ENCODE results near the gene PIK3R5. TPM values are rescaled to one million over a fixed set of nuclear protein-coding genes. Genes with fewer than 3 reads are reported as not detected.

Gene PIK3R5
- total RNA-seq, 1 donor from 2014 or later = 0.30 TPM

- no peaks in the 10 kb centered on the region for H3K36me3 Mint-ChIP-seq (ENCODE audit: low read depth, unreplicated experiment)
- no peak for DNase-seq (ENCODE audit: low read depth)
- Histone ChIP-seq H3K4me1 (ENCODE audit: insufficient read depth, low read length) (no peaks in the 10 kb centered on the region), H3K9me3 (ENCODE audit: insufficient read depth, low read depth, low read length) (no peaks in the 10 kb centered on the region), H3K27me3 (ENCODE audit: insufficient read depth, low read length) (peaks cover 24% of the 10 kb centered on the region), H3K36me3 (ENCODE audit: insufficient read depth, low read length) (no peaks in the 10 kb centered on the region), H3K27ac (ENCODE audit: low read depth, low read length) (no peak overlapping the region), H2AFZ (ENCODE audit: low read depth, low read length) (no peak overlapping the region), H3K4me3 (ENCODE audit: insufficient read depth, low read depth, low read length) (no peak overlapping the region), H3K9ac (ENCODE audit: low read length) (no peak overlapping the region), H4K20me1 (ENCODE audit: insufficient read depth, low read length) (no peaks in the 10 kb centered on the region), H3K4me2 (ENCODE audit: low read length) (no peak overlapping the region), H3K79me2 (ENCODE audit: insufficient read depth, low read length) (no peaks in the 10 kb centered on the region)
- no peak for FAIRE-seq
- no peaks in the 10 kb centered on the region for H3K4me1 Mint-ChIP-seq (ENCODE audit: low read depth, unreplicated experiment)
- H3K9me3 Mint-ChIP-seq (ENCODE audit: unreplicated experiment) = peaks cover 4% of the 10 kb centered on the region
- TF ChIP-seq, protein P1, sequence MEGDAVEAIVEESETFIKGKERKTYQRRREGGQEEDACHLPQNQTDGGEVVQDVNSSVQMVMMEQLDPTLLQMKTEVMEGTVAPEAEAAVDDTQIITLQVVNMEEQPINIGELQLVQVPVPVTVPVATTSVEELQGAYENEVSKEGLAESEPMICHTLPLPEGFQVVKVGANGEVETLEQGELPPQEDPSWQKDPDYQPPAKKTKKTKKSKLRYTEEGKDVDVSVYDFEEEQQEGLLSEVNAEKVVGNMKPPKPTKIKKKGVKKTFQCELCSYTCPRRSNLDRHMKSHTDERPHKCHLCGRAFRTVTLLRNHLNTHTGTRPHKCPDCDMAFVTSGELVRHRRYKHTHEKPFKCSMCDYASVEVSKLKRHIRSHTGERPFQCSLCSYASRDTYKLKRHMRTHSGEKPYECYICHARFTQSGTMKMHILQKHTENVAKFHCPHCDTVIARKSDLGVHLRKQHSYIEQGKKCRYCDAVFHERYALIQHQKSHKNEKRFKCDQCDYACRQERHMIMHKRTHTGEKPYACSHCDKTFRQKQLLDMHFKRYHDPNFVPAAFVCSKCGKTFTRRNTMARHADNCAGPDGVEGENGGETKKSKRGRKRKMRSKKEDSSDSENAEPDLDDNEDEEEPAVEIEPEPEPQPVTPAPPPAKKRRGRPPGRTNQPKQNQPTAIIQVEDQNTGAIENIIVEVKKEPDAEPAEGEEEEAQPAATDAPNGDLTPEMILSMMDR (IDR thresholded peaks at IDR 0.05; ENCODE audit: insufficient read depth, low read depth, low read length) = no peak
- no peak for TF ChIP-seq EZH2 (IDR thresholded peaks at IDR 0.05; ENCODE audit: insufficient read depth, low read length)
- H3K27ac Mint-ChIP-seq (ENCODE audit: unreplicated experiment) = no peak overlapping the region
- peaks cover 44% of the 10 kb centered on the region for H3K27me3 Mint-ChIP-seq (ENCODE audit: low read depth, unreplicated experiment)
- no peak overlapping the region for H3K4me3 Mint-ChIP-seq (ENCODE audit: unreplicated experiment)
These were observed 97.4 kb downstream of the PIK3R5 start for GRCh38 chr17:8868092-8868491.

DNA sequence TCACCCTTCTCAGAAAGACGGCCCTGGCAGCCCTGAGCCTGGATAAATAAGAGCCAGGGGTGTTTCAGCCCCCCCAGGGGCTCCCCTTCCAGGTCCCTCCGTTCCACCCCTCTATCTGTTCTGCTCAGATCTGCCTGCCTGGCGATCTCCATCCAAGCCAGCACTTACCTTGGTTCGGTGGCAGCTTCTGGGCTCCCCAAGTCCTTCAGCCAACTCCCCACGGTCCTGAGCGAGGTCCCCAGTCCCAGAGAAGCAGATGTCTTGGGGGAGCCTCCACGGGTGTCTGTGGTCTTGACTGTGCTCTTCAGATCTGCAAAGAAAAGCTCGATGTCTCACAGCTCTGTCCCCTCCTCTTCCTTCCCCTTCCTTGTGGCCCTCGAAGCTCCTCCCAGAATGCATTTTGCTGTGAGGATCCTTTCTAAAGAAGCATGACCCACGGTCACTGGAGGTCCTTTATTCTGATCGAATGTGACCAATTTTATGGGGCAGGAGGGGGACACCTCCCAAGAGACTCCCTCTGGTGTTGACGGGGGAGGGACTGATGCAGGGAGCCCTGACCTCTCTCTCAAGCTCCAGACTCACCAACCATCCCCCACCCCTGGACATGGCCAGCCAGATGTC lies 98.0 kb downstream of the PIK3R5 start, which contains the start of gene PIK3R6:
PIK3R6 (minus strand) TSS at position 314 of the 621 bp plus-strand sequence. CDS start 17,880 bp downstream, outside the sequence.
- no peaks in the 10 kb centered on the region for H3K4me1 Mint-ChIP-seq (ENCODE audit: low read depth, unreplicated experiment)

More for the DNA sequence above, 98.0 kb downstream of the PIK3R5 start, which contains the start of gene PIK3R6:
- DNase-seq (ENCODE audit: low read depth) (no peak), FAIRE-seq (no peak)
- no peak within 1 kb of the TSS for H3K4me3 Mint-ChIP-seq (ENCODE audit: unreplicated experiment)
- H3K36me3 ChIP-seq (ENCODE audit: insufficient read depth, low read length) = no peaks in the 10 kb centered on the region
- no peak for TF ChIP-seq EZH2 (IDR thresholded peaks at IDR 0.05; ENCODE audit: insufficient read depth, low read length)
- TF ChIP-seq, protein P1 (IDR thresholded peaks at IDR 0.05; ENCODE audit: insufficient read depth, low read depth, low read length) = no peak
- no peak within 1 kb of the TSS for H3K4me2 ChIP-seq (ENCODE audit: low read length)
- H3K79me2 ChIP-seq (ENCODE audit: insufficient read depth, low read length) = no peaks in the 10 kb centered on the region
- peaks cover 24% of the 10 kb centered on the region for H3K27me3 ChIP-seq (ENCODE audit: insufficient read depth, low read length)
- peaks cover 44% of the 10 kb centered on the region for H3K27me3 Mint-ChIP-seq (ENCODE audit: low read depth, unreplicated experiment)
- H3K4me1 ChIP-seq (ENCODE audit: insufficient read depth, low read length) = no peaks in the 10 kb centered on the region
- H4K20me1 ChIP-seq (ENCODE audit: insufficient read depth, low read length) = no peaks in the 10 kb centered on the region
- peaks cover 4% of the 10 kb centered on the region for H3K9me3 Mint-ChIP-seq (ENCODE audit: unreplicated experiment)
- H3K4me3 ChIP-seq (ENCODE audit: insufficient read depth, low read depth, low read length) = no peak within 1 kb of the TSS
- H3K9ac ChIP-seq (ENCODE audit: low read length) = no peak within 1 kb of the TSS
- no peaks in the 10 kb centered on the region for H3K9me3 ChIP-seq (ENCODE audit: insufficient read depth, low read depth, low read length)
- no peak within 1 kb of the TSS for H2AFZ ChIP-seq (ENCODE audit: low read depth, low read length)
- H3K36me3 Mint-ChIP-seq (ENCODE audit: low read depth, unreplicated experiment) = no peaks in the 10 kb centered on the region
- no peak within 1 kb of the TSS for H3K27ac Mint-ChIP-seq (ENCODE audit: unreplicated experiment)
- H3K27ac ChIP-seq (ENCODE audit: low read depth, low read length) = no peak within 1 kb of the TSS

Data from astrocyte (in vitro differentiated cells and primary cell).